Activated naive CD8-positive, alpha-beta T cell treated with anti-CD3 and anti-CD28 coated beads, Interleukin-2, amount 10 ng/mL, durations not matched to agents 7 days and 5 days (primary cell): ENCODE results near the gene TRIM52. TPM values are rescaled to one million over a fixed set of nuclear protein-coding genes. Genes with fewer than 3 reads are reported as not detected.
A peak's percentile ranks its signal among the peaks of the same experiment; 100 is the strongest.
"Not testable (repeated sequence)": the region's sequence is repeated elsewhere in the genome, so short reads cannot be mapped to it uniquely, and the experiment has no call there.

Source experiments
- ATAC-seq: fragments of 150-1000 bp; cut with Tn5 transposase; one replicate; pipeline ENCODE4 v1.10.0; 2021; ENCODE audit warnings: low read depth, moderate library complexity
- POLR2A ChIA-PET: fragments of 350-600 bp; sonication (Branson Sonifier 250); formaldehyde crosslinking; loops from one replicate; lab custom pipeline; 2021; ENCODE audit warnings: antibody characterized with exemption; lab: Charles Lee
- DNase-seq: peaks from one replicate; pipeline ENCODE4 v3.0.0; 2021
- H3K27ac Mint-ChIP-seq: one replicate; pipeline ENCODE4 v1.8.0; 2022; ENCODE audit warnings: mild to moderate bottlenecking, mixed read lengths
- H3K27me3 Mint-ChIP-seq: one replicate; pipeline ENCODE4 v1.8.0; 2022; ENCODE audit warnings: mild to moderate bottlenecking, moderate library complexity, mixed read lengths
- H3K36me3 Mint-ChIP-seq: one replicate; pipeline ENCODE4 v1.8.0; 2021; ENCODE audit warnings: mild to moderate bottlenecking, mixed read lengths
- H3K4me1 Mint-ChIP-seq: one replicate; pipeline ENCODE4 v1.8.0; 2021; ENCODE audit warnings: mixed read lengths
- H3K4me3 Mint-ChIP-seq: one replicate; pipeline ENCODE4 v1.8.0; 2022; ENCODE audit warnings: mild to moderate bottlenecking, moderate library complexity, mixed read lengths
- H3K9me3 Mint-ChIP-seq: one replicate; pipeline ENCODE4 v1.8.0; 2021; ENCODE audit warnings: mixed read lengths
- total RNA-seq, 2 experiments: library from RNA; stranded (reverse); gene quantifications; one replicate each; pipeline ENCODE4 v1.2.3, GENCODE V29; 2021

Gene TRIM52
- total RNA-seq, 2 experiments from 2014 or later, result 43.0 to 43.5 TPM

DNA sequence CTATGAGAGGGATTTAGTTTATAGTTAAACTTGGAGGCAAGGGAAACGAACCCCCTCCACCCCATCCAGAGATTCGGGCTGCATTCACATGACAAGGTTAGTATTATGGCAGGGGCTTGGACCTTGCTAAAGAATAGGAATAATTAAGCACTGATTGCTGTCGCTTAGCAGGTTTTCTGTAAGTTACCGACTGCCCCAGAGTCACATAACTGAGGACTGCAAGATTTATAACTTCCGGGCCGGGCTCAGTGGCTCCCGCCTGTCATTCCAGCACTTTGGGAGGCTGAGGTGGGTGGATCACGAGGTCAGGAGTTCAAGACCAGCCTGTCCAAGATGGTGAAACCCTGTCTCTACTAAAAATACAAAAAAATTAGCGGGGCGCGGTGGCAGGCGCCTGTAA is 7.0 kb upstream of the TRIM52 start:
- H3K27me3 Mint-ChIP-seq, H3K36me3 Mint-ChIP-seq, DNase-seq, H3K27ac Mint-ChIP-seq, POLR2A ChIA-PET, H3K9me3 Mint-ChIP-seq, H3K4me1 Mint-ChIP-seq, H3K4me3 Mint-ChIP-seq, ATAC-seq: not testable (repeated sequence)

DNA sequence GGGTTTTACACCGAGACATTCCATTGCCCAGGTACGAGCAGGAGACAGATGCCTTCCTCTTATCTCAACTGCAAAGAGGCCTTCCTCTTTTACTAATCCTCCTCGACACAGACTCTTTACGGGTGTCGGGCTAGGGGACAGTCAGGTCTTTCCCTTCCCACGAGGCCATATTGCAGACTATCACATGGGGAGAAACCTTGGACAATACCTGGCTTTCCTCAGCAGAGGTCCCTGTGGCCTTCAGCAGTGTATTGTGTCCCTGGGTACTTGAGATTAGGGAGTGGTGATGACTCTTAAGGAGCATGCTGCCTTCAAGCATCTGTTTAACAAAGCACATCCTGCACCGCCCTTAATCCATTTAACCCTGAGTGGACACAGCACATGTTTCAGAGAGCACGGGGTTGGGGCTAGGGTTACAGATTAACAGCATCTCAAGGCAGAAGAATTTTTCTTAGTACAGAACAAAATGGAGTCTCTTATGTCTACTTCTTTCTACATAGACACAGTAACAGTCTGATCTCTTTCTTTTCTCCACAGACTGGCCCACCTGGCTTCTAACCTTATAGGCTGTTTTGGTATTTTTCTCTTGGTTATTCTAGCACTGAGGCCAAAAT is 6.5 kb upstream of the TRIM52 start:
- H3K36me3 Mint-ChIP-seq, H3K9me3 Mint-ChIP-seq, H3K4me3 Mint-ChIP-seq, POLR2A ChIA-PET, H3K27ac Mint-ChIP-seq, ATAC-seq, DNase-seq, H3K27me3 Mint-ChIP-seq, H3K4me1 Mint-ChIP-seq: not testable (repeated sequence)

DNA sequence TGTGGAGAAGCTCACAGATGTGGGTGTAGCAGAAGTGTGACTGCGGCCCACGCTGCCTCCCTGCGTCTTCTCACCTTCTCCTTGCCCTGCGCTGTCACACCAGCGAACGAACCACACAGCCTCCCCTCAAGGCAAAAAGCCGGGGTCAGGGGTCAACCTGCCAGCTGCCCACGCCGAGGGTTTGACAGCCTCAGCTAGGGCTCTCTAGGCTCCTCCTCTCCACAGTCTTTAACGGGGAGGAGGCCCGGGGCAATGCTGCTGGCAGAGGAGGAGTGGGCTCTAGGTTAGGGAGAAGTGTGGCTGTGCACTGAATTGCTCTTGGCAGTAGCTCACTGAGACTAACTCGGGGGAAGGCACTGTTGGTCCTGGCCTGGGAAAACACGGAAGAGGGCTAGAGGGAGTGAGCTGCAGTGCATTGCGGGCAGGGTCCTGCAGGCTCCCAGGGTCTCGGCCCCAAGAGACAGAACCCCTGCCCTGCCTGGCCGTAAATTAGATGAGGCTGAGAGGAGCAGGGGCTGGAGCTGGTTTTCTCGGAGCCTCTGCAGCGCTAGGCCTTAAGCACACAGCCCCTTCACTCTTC is 4.2 kb upstream of the TRIM52 start:
- Mint-ChIP-seq H3K9me3 (no peaks in the 10 kb centered on the region), H3K27ac (no peak overlapping the region), H3K4me3 (no peak overlapping the region), H3K36me3 (peaks cover 7% of the 10 kb centered on the region), H3K4me1 (peaks cover 3% of the 10 kb centered on the region), H3K27me3 (no peaks in the 10 kb centered on the region)
- ATAC-seq (no peak), DNase-seq (no peak)
- POLR2A ChIA-PET, result interaction anchor here (0.7 kb wide), 1 partner anchor 74 kb away, joined by 3 read pairs; no protein-coding TSS in a partner anchor

DNA sequence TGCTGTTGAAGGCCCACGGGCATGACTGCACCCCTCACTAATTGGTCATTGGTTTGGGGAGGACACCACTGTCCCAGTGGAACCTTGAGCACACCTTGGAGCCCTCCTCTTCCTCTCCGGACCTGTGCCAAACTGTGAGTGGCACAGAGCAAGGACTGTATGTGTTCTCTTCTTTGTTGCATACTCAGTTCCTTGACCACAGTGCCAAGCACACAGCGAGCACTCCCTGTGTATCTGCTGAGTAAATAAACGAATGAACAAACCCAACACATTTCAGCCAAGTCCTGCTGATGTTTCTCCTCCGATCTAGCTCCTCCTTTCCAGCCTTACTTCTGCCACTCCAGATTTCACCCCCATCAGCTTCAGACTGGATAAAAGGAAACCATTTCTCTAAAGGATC is 2.7 kb upstream of the TRIM52 start:
- DNase-seq (no peak), ATAC-seq (no peak)
- POLR2A ChIA-PET, result no interaction called here
- Mint-ChIP-seq H3K27me3 (no peaks in the 10 kb centered on the region), H3K27ac (no peak overlapping the region), H3K4me1 (peaks cover 16% of the 10 kb centered on the region), H3K36me3 (peaks cover 7% of the 10 kb centered on the region), H3K9me3 (no peaks in the 10 kb centered on the region), H3K4me3 (no peak overlapping the region)

DNA sequence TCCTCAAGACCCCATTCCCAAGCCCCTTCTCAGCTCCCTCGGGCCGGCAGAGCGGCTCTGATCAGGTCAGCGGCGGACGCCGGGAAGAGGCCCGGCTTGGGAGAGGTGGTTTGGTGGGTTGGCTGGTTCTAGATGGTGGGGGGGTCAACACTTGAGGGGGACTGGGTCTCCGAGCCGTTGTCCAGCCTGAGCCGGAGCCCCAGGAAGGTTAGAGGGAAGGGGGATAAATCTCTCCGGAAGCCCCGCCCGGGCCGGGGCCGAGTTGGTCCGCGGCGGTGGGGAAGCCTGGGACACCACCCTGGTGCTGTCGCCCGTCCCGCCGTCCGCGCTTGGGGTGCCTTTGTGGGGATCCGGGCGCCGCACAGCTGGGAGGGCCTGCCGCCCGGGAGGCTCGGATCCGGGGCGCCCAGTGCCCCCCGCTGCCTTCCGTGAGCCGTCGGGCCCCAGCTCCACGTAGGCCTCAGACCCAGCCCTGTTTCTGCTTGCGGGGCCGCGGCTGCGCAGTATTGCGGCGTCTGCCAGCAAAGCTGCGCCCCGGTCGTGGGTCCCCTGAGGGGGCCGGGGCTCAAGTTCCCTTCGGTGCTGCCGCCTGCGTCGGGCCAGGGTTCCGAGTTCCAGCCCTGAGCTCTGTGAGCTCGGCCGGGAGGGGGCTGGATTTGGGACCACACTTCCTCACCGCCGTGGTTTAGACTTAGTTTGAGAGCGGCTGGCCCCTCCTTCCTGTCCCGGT is 542 bp upstream of the TRIM52 start:
- Mint-ChIP-seq H3K36me3 (peaks cover 20% of the 10 kb centered on the region), H3K27me3 (no peaks in the 10 kb centered on the region), H3K9me3 (no peaks in the 10 kb centered on the region), H3K4me1 (peaks cover 32% of the 10 kb centered on the region), H3K27ac (peak overlapping the region; percentile 93), H3K4me3 (peak overlapping the region; percentile 97)
- ATAC-seq, result peak; percentile 68
- peak; percentile 84 for DNase-seq
- POLR2A ChIA-PET, result interaction anchor here (0.5 to 6.4 kb wide), 21 partner anchors 14 to 1439 kb away, joined by 3 to 202 read pairs (median 7); partner anchors contain the start of genes MGAT1, RACK1, TRIM41 and TRIM7

DNA sequence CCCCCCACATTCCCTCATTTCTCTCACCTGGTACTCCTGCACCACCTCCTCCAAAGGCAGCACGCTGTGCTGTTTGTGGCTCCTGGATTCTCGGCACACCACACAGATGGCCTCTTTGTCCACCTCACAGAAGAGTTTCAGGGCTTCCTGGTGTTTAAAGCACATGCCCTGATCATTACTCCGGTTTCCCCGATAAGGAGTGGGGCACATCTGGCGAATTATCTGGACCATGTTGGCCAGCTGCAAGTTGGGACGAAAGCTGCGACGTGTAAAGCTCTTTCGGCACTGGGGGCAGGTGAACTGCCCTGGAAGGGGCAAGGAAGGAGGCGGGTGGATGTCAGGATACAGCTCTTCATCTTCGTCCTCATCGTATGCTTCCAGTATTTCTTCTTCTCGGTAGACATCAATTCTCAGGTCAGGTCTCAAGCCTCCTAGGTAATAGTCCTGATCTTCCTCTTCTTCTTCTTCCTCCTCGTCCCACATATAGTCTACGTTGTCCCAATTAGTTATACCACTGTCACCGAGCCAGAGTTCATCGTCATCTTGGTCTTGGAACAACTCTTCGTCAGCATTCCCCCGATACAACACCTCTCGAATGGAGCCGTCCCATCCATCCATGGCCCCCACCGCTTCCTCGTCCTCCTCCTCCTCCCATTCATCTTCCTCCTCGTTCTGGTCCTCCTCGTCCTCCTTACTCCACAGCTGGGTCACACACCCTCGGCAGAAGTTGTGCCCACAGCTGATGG is 796 bp downstream of the TRIM52 start:
- Mint-ChIP-seq H3K4me1 (peaks cover 39% of the 10 kb centered on the region), H3K27ac (peak overlapping the region; percentile 92), H3K4me3 (peak overlapping the region; percentile 97), H3K9me3 (no peaks in the 10 kb centered on the region), H3K36me3 (peaks cover 25% of the 10 kb centered on the region), H3K27me3 (no peaks in the 10 kb centered on the region)
- no peak for ATAC-seq
- POLR2A ChIA-PET, result interaction anchor here (0.9 to 6.4 kb wide), 14 partner anchors 13 to 430 kb away, joined by 3 to 202 read pairs (median 7); partner anchors contain the start of genes RACK1, TRIM41 and TRIM7
- no peak for DNase-seq

DNA sequence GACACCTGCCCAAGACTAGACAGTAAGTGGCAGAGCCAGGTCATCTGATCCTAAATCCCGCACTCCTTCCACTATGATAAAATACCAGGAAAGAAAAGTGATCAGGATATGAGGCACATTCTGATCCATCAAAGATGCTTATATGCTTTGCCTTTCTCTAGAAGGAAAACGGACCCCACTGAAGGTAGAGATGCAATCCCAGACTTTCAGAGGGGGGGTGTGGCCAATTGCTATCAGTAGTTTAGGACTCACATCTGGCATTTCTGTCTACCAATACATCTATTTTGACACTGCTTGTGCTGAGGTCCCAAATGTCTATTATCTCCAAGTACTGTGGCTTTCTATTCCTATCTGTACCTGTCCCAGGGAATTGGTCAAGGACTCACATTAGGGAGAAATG is 1.7 kb downstream of the TRIM52 start:
- H3K27ac Mint-ChIP-seq, result no peak overlapping the region

DNA sequence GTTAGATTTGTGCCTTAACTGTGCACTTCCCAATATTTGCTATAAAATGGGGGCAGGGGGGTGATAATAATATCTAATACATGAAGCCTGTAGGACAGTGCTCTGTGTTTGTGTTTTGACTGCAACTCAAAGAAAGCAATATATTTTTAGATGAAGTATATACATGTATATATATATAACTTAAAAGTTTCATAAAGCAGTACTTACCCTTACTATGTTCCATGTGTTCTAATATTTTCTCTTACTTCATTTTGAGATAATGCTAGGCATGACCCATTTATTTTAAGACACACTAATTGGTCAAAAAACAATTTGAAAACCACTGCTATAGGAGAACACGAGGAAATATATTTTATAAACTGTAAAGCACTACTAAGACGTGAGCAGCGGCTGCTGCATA is 2.4 kb downstream of the TRIM52 start:
- ATAC-seq (no peak), DNase-seq (no peak)
- Mint-ChIP-seq H3K4me1 (peaks cover 46% of the 10 kb centered on the region), H3K27me3 (no peaks in the 10 kb centered on the region), H3K27ac (no peak overlapping the region), H3K4me3 (peak overlapping the region; percentile 97), H3K36me3 (peaks cover 28% of the 10 kb centered on the region), H3K9me3 (no peaks in the 10 kb centered on the region)
- POLR2A ChIA-PET, result interaction anchor here (4.0 to 6.4 kb wide), 4 partner anchors 11 to 69 kb away, joined by 17 to 202 read pairs (median 76); partner anchors contain the start of genes RACK1 and TRIM41

More for the DNA sequence above, 1.7 kb downstream of the TRIM52 start:
- ATAC-seq, result no peak
- no peak for DNase-seq
- Mint-ChIP-seq H3K4me1 (peaks cover 44% of the 10 kb centered on the region), H3K27me3 (no peaks in the 10 kb centered on the region), H3K4me3 (peak overlapping the region; percentile 97), H3K9me3 (no peaks in the 10 kb centered on the region), H3K36me3 (peaks cover 29% of the 10 kb centered on the region)
- POLR2A ChIA-PET, result interaction anchor here (1.3 to 6.4 kb wide), 6 partner anchors 12 to 75 kb away, joined by 3 to 202 read pairs (median 54); partner anchors contain the start of genes RACK1, TRIM41 and TRIM7

DNA sequence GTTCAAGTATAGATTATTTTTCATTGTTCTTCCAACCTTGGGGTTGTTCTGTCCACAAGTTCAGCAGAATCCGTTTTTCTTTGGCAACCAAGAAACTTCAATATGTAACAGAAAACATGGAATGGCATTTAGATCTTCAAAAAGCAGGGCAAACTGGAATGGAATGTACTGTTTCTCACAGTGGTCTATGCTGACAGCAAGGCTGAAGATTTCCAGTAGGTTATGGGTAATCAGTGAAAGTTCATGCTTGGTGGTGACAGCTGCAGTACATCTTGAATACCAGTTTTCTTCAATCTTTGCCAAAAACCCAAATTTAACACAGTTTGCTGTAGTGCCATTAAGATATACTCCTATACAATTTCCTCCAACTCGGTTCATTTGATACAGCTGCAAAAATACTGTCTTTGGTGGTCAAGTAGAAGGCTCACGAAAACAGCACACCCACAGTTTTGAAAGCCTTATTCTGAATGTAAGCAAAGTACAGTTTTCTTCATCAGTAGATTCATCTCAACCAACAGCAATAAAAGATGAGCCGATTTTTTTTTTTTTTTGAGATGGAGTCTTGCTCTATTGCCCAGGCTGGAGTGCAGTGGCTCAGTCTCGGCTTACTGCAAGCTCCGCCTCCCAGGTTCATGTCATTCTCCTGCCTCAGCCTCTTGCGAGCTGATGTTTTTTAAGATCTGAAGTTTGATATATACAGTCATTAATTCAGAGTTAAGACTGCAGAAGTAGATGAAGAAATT is 4.9 kb downstream of the TRIM52 start:
- no peaks in the 10 kb centered on the region for H3K9me3 Mint-ChIP-seq
- no peaks in the 10 kb centered on the region for H3K27me3 Mint-ChIP-seq
- ATAC-seq, result no peak
- peaks cover 53% of the 10 kb centered on the region for H3K4me1 Mint-ChIP-seq
- H3K27ac Mint-ChIP-seq, result no peak overlapping the region
- peaks cover 30% of the 10 kb centered on the region for H3K36me3 Mint-ChIP-seq
- no peak overlapping the region for H3K4me3 Mint-ChIP-seq
- POLR2A ChIA-PET, result interaction anchor here (1.5 to 6.4 kb wide), 2 partner anchors 8 to 21 kb away, joined by 6 to 202 read pairs; partner anchors contain the start of gene RACK1
- DNase-seq, result no peak

DNA sequence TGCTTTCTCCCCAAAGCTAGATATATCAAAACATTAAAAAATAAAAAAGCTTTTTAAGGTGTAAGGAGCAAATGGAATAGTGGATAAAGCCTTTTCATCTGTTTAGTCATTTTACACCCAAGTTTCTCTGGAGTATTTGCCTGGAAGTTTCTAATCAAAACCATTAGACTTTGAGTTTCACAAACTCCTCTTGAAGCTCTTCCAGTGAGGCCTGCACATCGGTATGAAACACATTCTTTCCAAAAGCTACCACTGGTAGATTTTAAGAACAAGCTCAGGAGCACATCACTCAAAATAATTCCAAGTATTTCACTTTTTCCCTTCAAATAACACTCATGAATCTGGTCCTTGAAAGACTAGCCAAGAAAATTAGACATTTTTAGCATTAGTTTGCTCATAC is 5.7 kb downstream of the TRIM52 start:
- DNase-seq (no peak), ATAC-seq (no peak)
- H3K27ac Mint-ChIP-seq, result no peak overlapping the region
- POLR2A ChIA-PET, result no interaction called here
- H3K4me3 Mint-ChIP-seq, result no peak overlapping the region
- H3K9me3 Mint-ChIP-seq, result no peaks in the 10 kb centered on the region
- peaks cover 27% of the 10 kb centered on the region for H3K36me3 Mint-ChIP-seq
- no peaks in the 10 kb centered on the region for H3K27me3 Mint-ChIP-seq
- H3K4me1 Mint-ChIP-seq, result peaks cover 55% of the 10 kb centered on the region

DNA sequence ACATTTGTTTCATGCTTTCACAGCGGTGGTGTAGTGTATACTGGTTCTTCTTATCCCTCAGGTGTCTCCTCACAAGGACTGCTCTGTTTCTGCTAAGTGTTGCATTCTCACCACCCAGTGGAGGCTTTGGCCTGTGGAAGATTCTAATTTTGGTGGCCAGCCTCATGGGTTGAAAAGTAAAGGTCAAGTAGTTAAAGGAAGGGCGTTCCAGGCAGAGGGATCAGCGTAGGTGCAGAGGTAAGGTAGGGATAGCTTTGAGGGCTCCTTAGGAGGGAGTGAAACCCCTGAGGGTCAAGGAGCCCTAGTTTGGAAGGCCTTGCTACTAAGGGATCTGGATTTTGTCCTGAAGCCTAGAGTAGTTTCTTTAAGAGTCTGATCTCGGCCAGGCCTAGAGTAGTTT is 12.7 kb downstream of the TRIM52 start:
- no peaks in the 10 kb centered on the region for H3K27me3 Mint-ChIP-seq
- H3K9me3 Mint-ChIP-seq, result no peaks in the 10 kb centered on the region
- peak overlapping the region; percentile 95 for H3K4me3 Mint-ChIP-seq
- DNase-seq (no peak), ATAC-seq (no peak)
- H3K4me1 Mint-ChIP-seq, result peaks cover 39% of the 10 kb centered on the region
- H3K27ac Mint-ChIP-seq, result peak overlapping the region; percentile 85
- H3K36me3 Mint-ChIP-seq, result peaks cover 10% of the 10 kb centered on the region
- POLR2A ChIA-PET, result interaction anchor here (8.3 to 10.5 kb wide), 2 partner anchors 11 to 24 kb away, joined by 98 to 202 read pairs; partner anchors contain the start of genes TRIM41 and TRIM52
